Retina (tissue), 1 donor: Measurements from ENCODE around the gene AP1S1.
"Not testable (repeated sequence)": the region's sequence is repeated elsewhere in the genome, so short reads cannot be mapped to it uniquely, and the experiment has no call there.

ENCODE experiments used
- DNase-seq: peaks from one replicate; pipeline ENCODE4 v3.0.0-alpha.2; 2016

AP1S1 gene

GRCh38 chr7:101153969-101154692 is at the start of gene AP1S1:
Gene AP1S1 (plus strand): TSS chr7:101154476. CDS start chr7:101154515, 39 bp downstream.
- peak; percentile 99 for DNase-seq

- DNase-seq = no peak
Observed at GRCh38 chr7:101104799-101105198, 49.5 kb upstream of the AP1S1 start.

- not testable (repeated sequence) for DNase-seq
Observed at GRCh38 chr7:101105248-101105647, 49.0 kb upstream of the AP1S1 start.

GRCh38 chr7:101106386-101106785 is 47.9 kb upstream of the AP1S1 start:
- no peak for DNase-seq

- DNase-seq = peak; percentile 53
Observed at GRCh38 chr7:101108330-101108857, 45.9 kb upstream of the AP1S1 start.

GRCh38 chr7:101108961-101109360 is 45.3 kb upstream of the AP1S1 start:
- DNase-seq = no peak

- DNase-seq = no peak
Observed at GRCh38 chr7:101109368-101109767, 44.9 kb upstream of the AP1S1 start.

GRCh38 chr7:101111261-101111660 is 43.0 kb upstream of the AP1S1 start:
- no peak for DNase-seq

- no peak for DNase-seq
Observed at GRCh38 chr7:101112233-101112632, 42.0 kb upstream of the AP1S1 start.

- DNase-seq = not testable (repeated sequence)
Observed at GRCh38 chr7:101113140-101113539, 41.1 kb upstream of the AP1S1 start.

GRCh38 chr7:101113836-101114235 is 40.4 kb upstream of the AP1S1 start:
- DNase-seq = no peak

GRCh38 chr7:101114492-101114891 is 39.8 kb upstream of the AP1S1 start:
- DNase-seq = no peak

- no peak for DNase-seq
Observed at GRCh38 chr7:101115215-101115614, 39.1 kb upstream of the AP1S1 start.

GRCh38 chr7:101116898-101117297 is 37.4 kb upstream of the AP1S1 start:
- no peak for DNase-seq

- DNase-seq = no peak
Observed at GRCh38 chr7:101118856-101119255, 35.4 kb upstream of the AP1S1 start.

- DNase-seq = no peak
Observed at GRCh38 chr7:101119876-101120275, 34.4 kb upstream of the AP1S1 start.

GRCh38 chr7:101120315-101120714 is 34.0 kb upstream of the AP1S1 start:
- DNase-seq = no peak

- DNase-seq = not testable (repeated sequence)
Observed at GRCh38 chr7:101121631-101121990, 32.7 kb upstream of the AP1S1 start.

- DNase-seq = peak; percentile 19
Observed at GRCh38 chr7:101121991-101122932, 32.0 kb upstream of the AP1S1 start.

- DNase-seq = no peak
Observed at GRCh38 chr7:101122933-101123702, 31.2 kb upstream of the AP1S1 start.

- no peak for DNase-seq
Observed at GRCh38 chr7:101123703-101124068, 30.6 kb upstream of the AP1S1 start.

- no peak for DNase-seq
Observed at GRCh38 chr7:101124376-101125056, 29.8 kb upstream of the AP1S1 start.
